Keratinocyte (primary cell): ENCODE data around the gene ADM2. TPM values are rescaled to one million over a fixed set of nuclear protein-coding genes. Genes with fewer than 3 reads are reported as not detected.

Source experiments
- DNase-seq: peaks from one replicate; pipeline ENCODE4 v3.0.0-alpha.2; 2011; ENCODE audit warnings: low read depth, missing footprints, low spot score
- FAIRE-seq: peaks from 2 replicates; lab custom pipeline; 2011; peaks lifted over from hg19 to GRCh38; lab: Jason Lieb, UNC
- H2AFZ ChIP-seq: 2 replicates; pipeline ENCODE4 v1.6.0; 2012; ENCODE audit warnings: low read length, control low read depth, inconsistent platforms; ENCODE audit not compliant: control insufficient read depth
- H3K27ac ChIP-seq: 2 replicates; pipeline ENCODE4 v1.5.1; 2011; ENCODE audit warnings: low read length; ENCODE audit not compliant: control insufficient read depth, insufficient read depth
- H3K27me3 ChIP-seq: 3 replicates; pipeline ENCODE4 v1.6.0; 2011; ENCODE audit warnings: low read length; ENCODE audit not compliant: control insufficient read depth, insufficient read depth; ENCODE audit errors: extremely low read depth
- H3K36me3 ChIP-seq, 2 experiments: 2 replicates in 1 of 2; 3 replicates in 1 of 2; pipeline ENCODE4 v1.5.1; 2011; ENCODE audit warnings: low read length in 2 of 2, mild to moderate bottlenecking in 1 of 2; ENCODE audit not compliant: control insufficient read depth in 2 of 2, insufficient read depth in 2 of 2; ENCODE audit errors: extremely low read depth in 1 of 2
- H3K4me1 ChIP-seq: 3 replicates; pipeline ENCODE4 v1.5.1; 2011; ENCODE audit warnings: low read length; ENCODE audit not compliant: control insufficient read depth, insufficient read depth; ENCODE audit errors: extremely low read depth
- H3K4me2 ChIP-seq: 3 replicates; pipeline ENCODE4 v1.6.0; 2011; ENCODE audit warnings: low read depth, low read length; ENCODE audit not compliant: control insufficient read depth, insufficient read depth; ENCODE audit errors: extremely low read depth
- H3K4me3 ChIP-seq, 3 experiments: fragments of 200-600 bp in 1 of 3; sonication (generic) in 1 of 3; 2 replicates in 2 of 3; 3 replicates in 1 of 3; pipeline ENCODE4 v1.5.1; 2011 to 2016; ENCODE audit warnings: low read length in 3 of 3, mild to moderate bottlenecking in 3 of 3, control low read depth in 2 of 3, inconsistent platforms in 1 of 3, low read depth in 1 of 3, mixed read lengths in 1 of 3, mixed run types in 1 of 3, moderate library complexity in 1 of 3; ENCODE audit not compliant: control insufficient read depth in 2 of 3, insufficient read depth in 2 of 3; ENCODE audit errors: extremely low read depth in 1 of 3
- H3K79me2 ChIP-seq: 2 replicates; pipeline ENCODE4 v1.6.0; 2012; ENCODE audit warnings: low read length; ENCODE audit not compliant: control insufficient read depth, insufficient read depth
- H3K9ac ChIP-seq: 3 replicates; pipeline ENCODE4 v1.6.0; 2011; ENCODE audit warnings: low read length; ENCODE audit not compliant: control insufficient read depth, insufficient read depth; ENCODE audit errors: extremely low read depth
- H3K9me1 ChIP-seq: 3 replicates; pipeline ENCODE4 v1.6.0; 2011; ENCODE audit warnings: low read length; ENCODE audit not compliant: control insufficient read depth, insufficient read depth; ENCODE audit errors: extremely low read depth
- H3K9me3 ChIP-seq: 2 replicates; pipeline ENCODE4 v1.5.1; 2012; ENCODE audit warnings: low read depth, low read length; ENCODE audit not compliant: control insufficient read depth
- H4K20me1 ChIP-seq: 3 replicates; pipeline ENCODE4 v1.6.0; 2011; ENCODE audit warnings: low read length; ENCODE audit not compliant: control insufficient read depth, insufficient read depth; ENCODE audit errors: extremely low read depth
- CTCF ChIP-seq, 3 experiments: IDR thresholded peaks in 1 of 3; conservative IDR thresholded peaks in 1 of 3; optimal IDR thresholded peaks in 1 of 3; 2 replicates in 2 of 3; 3 replicates in 1 of 3; pipeline versions ENCODE3 to v1.5.1; 2011; ENCODE audit warnings: low read length in 3 of 3, mild to moderate bottlenecking in 3 of 3, moderate library complexity in 2 of 3, control low read depth in 1 of 3, inconsistent platforms in 1 of 3; ENCODE audit not compliant: insufficient read depth in 2 of 3; ENCODE audit errors: extremely low read depth in 1 of 3
- EZH2 ChIP-seq: IDR thresholded peaks from one replicate; pipeline ENCODE4 v1.6.1; 2012; ENCODE audit warnings: inconsistent platforms, mild to moderate bottlenecking, low read length, moderate library complexity
- dilution Hi-C: fragments of 300-500 bp; cut with MboI; formaldehyde crosslinking; loops from one replicate; pipeline ENCODE4 v1.7.0; 2020; ENCODE audit warnings: low sequenced_read_pairs; ENCODE audit not compliant: extremely low pct_ligation_motif_present
- polyA plus RNA-seq, 5 experiments: library from polyadenylated mRNA; depleted of rRNA in 3 of 5; stranded (reverse) in 3 of 5; stranded (forward) in 1 of 5; unstranded in 1 of 5; fragments of >200 nt; gene quantifications; 1 replicate in 1 of 5; 2 replicates in 3 of 5; 3 replicates in 1 of 5; pipeline versions ENCODE4 v1.2.1 to v1.2.3, GENCODE V29; 2011 to 2012; ENCODE audit warnings: missing spikeins in 2 of 5, low read depth in 1 of 5, low replicate concordance in 1 of 5

ADM2 gene
- polyA plus RNA-seq, 1 donor (not counting 4 experiments of a cell fraction or from before 2014, with no cell fraction given), result 0.21 TPM

GRCh38 chr22:50485221-50486131 lies 4.1 kb downstream of the ADM2 start:
- Histone ChIP-seq H4K20me1 (peaks cover 3% of the 10 kb centered on the region), H2AFZ (no peak overlapping the region), H3K36me3 (no peaks in the 10 kb centered on the region), H3K9me3 (no peaks in the 10 kb centered on the region), H3K9me1 (no peaks in the 10 kb centered on the region), H3K4me3 (no peak overlapping the region), H3K27me3 (peaks cover 25% of the 10 kb centered on the region), H3K4me1 (no peaks in the 10 kb centered on the region), H3K9ac (no peak overlapping the region), H3K27ac (no peak overlapping the region), H3K4me2 (no peak overlapping the region), H3K79me2 (no peaks in the 10 kb centered on the region)
- no peak for FAIRE-seq
- TF ChIP-seq EZH2 (no peak), CTCF (optimal IDR thresholded peaks at IDR 0.05 in 1 of 3, IDR thresholded peaks at IDR 0.05 in 1 of 3, conservative IDR thresholded peaks at IDR 0.05 in 1 of 3; ENCODE audit: extremely low read depth in 1 of 3, insufficient read depth in 2 of 3, low read length in 3 of 3) (peak in 1 of 3 experiments; percentile 1)
- DNase-seq, result no peak
- dilution Hi-C loops, result no loop called here

- TF ChIP-seq CTCF (optimal IDR thresholded peaks at IDR 0.05 in 1 of 3, IDR thresholded peaks at IDR 0.05 in 1 of 3, conservative IDR thresholded peaks at IDR 0.05 in 1 of 3; ENCODE audit: extremely low read depth in 1 of 3, insufficient read depth in 2 of 3, low read length in 3 of 3) (no peak), EZH2 (no peak)
- Histone ChIP-seq H3K27ac (no peak within 1 kb of the TSS), H3K27me3 (peaks cover 21% of the 10 kb centered on the region), H3K9me1 (no peaks in the 10 kb centered on the region), H3K4me1 (no peaks in the 10 kb centered on the region), H3K4me3 (no peak within 1 kb of the TSS), H3K79me2 (no peaks in the 10 kb centered on the region), H3K36me3 (no peaks in the 10 kb centered on the region), H4K20me1 (peaks cover 3% of the 10 kb centered on the region), H3K9ac (no peak within 1 kb of the TSS), H3K9me3 (no peaks in the 10 kb centered on the region), H3K4me2 (no peak within 1 kb of the TSS), H2AFZ (no peak within 1 kb of the TSS)
- DNase-seq (no peak), FAIRE-seq (no peak)
- dilution Hi-C loops, result no loop called here
Measured at GRCh38 chr22:50486561-50487289, 5.4 kb downstream of the ADM2 start, which contains the start of gene MIOX. MIOX (plus strand) TSS chr22:50486859; CDS start chr22:50486898, 39 bp downstream.
